Activated naive CD8-positive, alpha-beta T cell treated with anti-CD3 and anti-CD28 coated beads, Interleukin-2, amount 10 ng/mL, durations not matched to agents 7 days and 5 days (primary cell): ENCODE results near the gene EIF6. TPM values are rescaled to one million over a fixed set of nuclear protein-coding genes. Genes with fewer than 3 reads are reported as not detected.

Source experiments
- ATAC-seq: fragments of 150-1000 bp; cut with Tn5 transposase; one replicate; pipeline ENCODE4 v1.10.0; 2021; ENCODE audit warnings: low read depth, moderate library complexity
- POLR2A ChIA-PET: fragments of 350-600 bp; sonication (Branson Sonifier 250); formaldehyde crosslinking; loops from one replicate; lab custom pipeline; 2021; ENCODE audit warnings: antibody characterized with exemption; lab: Charles Lee
- DNase-seq: peaks from one replicate; pipeline ENCODE4 v3.0.0; 2021
- H3K27ac Mint-ChIP-seq: one replicate; pipeline ENCODE4 v1.8.0; 2022; ENCODE audit warnings: mild to moderate bottlenecking, mixed read lengths
- H3K27me3 Mint-ChIP-seq: one replicate; pipeline ENCODE4 v1.8.0; 2022; ENCODE audit warnings: mild to moderate bottlenecking, moderate library complexity, mixed read lengths
- H3K36me3 Mint-ChIP-seq: one replicate; pipeline ENCODE4 v1.8.0; 2021; ENCODE audit warnings: mild to moderate bottlenecking, mixed read lengths
- H3K4me1 Mint-ChIP-seq: one replicate; pipeline ENCODE4 v1.8.0; 2021; ENCODE audit warnings: mixed read lengths
- H3K4me3 Mint-ChIP-seq: one replicate; pipeline ENCODE4 v1.8.0; 2022; ENCODE audit warnings: mild to moderate bottlenecking, moderate library complexity, mixed read lengths
- H3K9me3 Mint-ChIP-seq: one replicate; pipeline ENCODE4 v1.8.0; 2021; ENCODE audit warnings: mixed read lengths
- total RNA-seq, 2 experiments: library from RNA; stranded (reverse); gene quantifications; one replicate each; pipeline ENCODE4 v1.2.3, GENCODE V29; 2021

Gene EIF6
- total RNA-seq, 2 experiments from 2014 or later = 81.0 to 83.9 TPM

- Mint-ChIP-seq H3K27me3 (peaks cover 10% of the 10 kb centered on the region), H3K27ac (no peak overlapping the region), H3K4me1 (peaks cover 2% of the 10 kb centered on the region), H3K36me3 (no peaks in the 10 kb centered on the region), H3K4me3 (no peak overlapping the region), H3K9me3 (no peaks in the 10 kb centered on the region)
- POLR2A ChIA-PET = no interaction called here
- DNase-seq (no peak), ATAC-seq (no peak)
Measured at GRCh38 chr20:35295674-35296073, 11.1 kb upstream of the EIF6 start.

GRCh38 chr20:35295058-35295457 lies 10.5 kb upstream of the EIF6 start:
- no peaks in the 10 kb centered on the region for H3K9me3 Mint-ChIP-seq
- POLR2A ChIA-PET = no interaction called here

GRCh38 chr20:35294293-35294685 lies 9.7 kb upstream of the EIF6 start:
- POLR2A ChIA-PET = no interaction called here
- no peaks in the 10 kb centered on the region for H3K9me3 Mint-ChIP-seq
- DNase-seq (no peak), ATAC-seq (no peak)
- no peak overlapping the region for H3K4me3 Mint-ChIP-seq
- H3K27ac Mint-ChIP-seq = no peak overlapping the region
- H3K4me1 Mint-ChIP-seq = no peaks in the 10 kb centered on the region
- H3K27me3 Mint-ChIP-seq = peaks cover 10% of the 10 kb centered on the region
- no peaks in the 10 kb centered on the region for H3K36me3 Mint-ChIP-seq

More at GRCh38 chr20:35295058-35295457, 10.5 kb upstream of the EIF6 start:
- Mint-ChIP-seq H3K4me3 (no peak overlapping the region), H3K36me3 (no peaks in the 10 kb centered on the region), H3K27ac (no peak overlapping the region), H3K27me3 (peaks cover 10% of the 10 kb centered on the region), H3K4me1 (peaks cover 2% of the 10 kb centered on the region)
- DNase-seq (no peak), ATAC-seq (no peak)

- DNase-seq (no peak), ATAC-seq (no peak)
- H3K9me3 Mint-ChIP-seq = no peaks in the 10 kb centered on the region
- H3K4me3 Mint-ChIP-seq = no peak overlapping the region
- no peaks in the 10 kb centered on the region for H3K36me3 Mint-ChIP-seq
- no peak overlapping the region for H3K27ac Mint-ChIP-seq
- POLR2A ChIA-PET = interaction anchor here (0.8 to 0.9 kb wide), 2 partner anchors 10 to 146 kb away, joined by 3 read pairs; no protein-coding TSS in a partner anchor
- peaks cover 10% of the 10 kb centered on the region for H3K27me3 Mint-ChIP-seq
- no peaks in the 10 kb centered on the region for H3K4me1 Mint-ChIP-seq
Measured at GRCh38 chr20:35293303-35294292, 9.0 kb upstream of the EIF6 start.

- Mint-ChIP-seq H3K27me3 (peaks cover 10% of the 10 kb centered on the region), H3K4me1 (no peaks in the 10 kb centered on the region), H3K9me3 (no peaks in the 10 kb centered on the region), H3K4me3 (no peak overlapping the region), H3K36me3 (no peaks in the 10 kb centered on the region), H3K27ac (peak overlapping the region; percentile 12)
- no peak for ATAC-seq
- DNase-seq = no peak
- POLR2A ChIA-PET = interaction anchor here (0.8 to 0.9 kb wide), 2 partner anchors 11 to 147 kb away, joined by 3 read pairs; no protein-coding TSS in a partner anchor
Measured at GRCh38 chr20:35292504-35293285, 8.1 kb upstream of the EIF6 start.

- no peaks in the 10 kb centered on the region for H3K36me3 Mint-ChIP-seq
- POLR2A ChIA-PET = no interaction called here
- H3K9me3 Mint-ChIP-seq = no peaks in the 10 kb centered on the region
- peak within 1 kb of the TSS; percentile 12 for H3K27ac Mint-ChIP-seq
- H3K4me3 Mint-ChIP-seq = no peak within 1 kb of the TSS
- no peak for ATAC-seq
- H3K4me1 Mint-ChIP-seq = no peaks in the 10 kb centered on the region
- DNase-seq = no peak
- H3K27me3 Mint-ChIP-seq = peaks cover 10% of the 10 kb centered on the region
Measured at GRCh38 chr20:35291654-35292503, 7.3 kb upstream of the EIF6 start, which contains the start of gene FAM83C. TSS of gene FAM83C (minus strand) at chr20:35292425. CDS start at chr20:35292304, 121 bp downstream.

- Mint-ChIP-seq H3K27ac (no peak overlapping the region), H3K36me3 (no peaks in the 10 kb centered on the region), H3K4me1 (peaks cover 1% of the 10 kb centered on the region), H3K27me3 (peaks cover 10% of the 10 kb centered on the region), H3K9me3 (no peaks in the 10 kb centered on the region), H3K4me3 (no peak overlapping the region)
- DNase-seq (no peak), ATAC-seq (no peak)
- POLR2A ChIA-PET = no interaction called here
Measured at GRCh38 chr20:35290887-35291417, 6.4 kb upstream of the EIF6 start.

GRCh38 chr20:35290186-35290886 lies 5.8 kb upstream of the EIF6 start:
- no peak overlapping the region for H3K4me3 Mint-ChIP-seq
- no peak for ATAC-seq
- POLR2A ChIA-PET = no interaction called here
- no peaks in the 10 kb centered on the region for H3K36me3 Mint-ChIP-seq
- no peak for DNase-seq
- no peaks in the 10 kb centered on the region for H3K9me3 Mint-ChIP-seq
- no peak overlapping the region for H3K27ac Mint-ChIP-seq
- H3K4me1 Mint-ChIP-seq = peaks cover 7% of the 10 kb centered on the region
- H3K27me3 Mint-ChIP-seq = peaks cover 8% of the 10 kb centered on the region

- DNase-seq (no peak), ATAC-seq (no peak)
- Mint-ChIP-seq H3K36me3 (no peaks in the 10 kb centered on the region), H3K9me3 (no peaks in the 10 kb centered on the region), H3K4me1 (peaks cover 15% of the 10 kb centered on the region), H3K27me3 (no peaks in the 10 kb centered on the region), H3K27ac (no peak overlapping the region), H3K4me3 (no peak overlapping the region)
- POLR2A ChIA-PET = no interaction called here
Measured at GRCh38 chr20:35288325-35289060, 3.9 kb upstream of the EIF6 start.

GRCh38 chr20:35287509-35288324 lies 3.1 kb upstream of the EIF6 start:
- Mint-ChIP-seq H3K27ac (no peak overlapping the region), H3K9me3 (no peaks in the 10 kb centered on the region), H3K4me1 (peaks cover 19% of the 10 kb centered on the region), H3K4me3 (no peak overlapping the region), H3K36me3 (no peaks in the 10 kb centered on the region), H3K27me3 (no peaks in the 10 kb centered on the region)
- POLR2A ChIA-PET = interaction anchor here (1.3 kb wide), 1 partner anchor 10 kb away, joined by 4 read pairs; the partner anchor contains the start of gene MMP24OS
- no peak for ATAC-seq
- DNase-seq = no peak
